ENCODE data around the gene CNTNAP2.

CNTNAP2 gene

GRCh38 chr7:147564786-147565476, 1448.3 kb downstream of the CNTNAP2 start:
- Histone ChIP-seq H3K27ac (ENCODE audit: low read depth, low read length, severe bottlenecking) (no peak overlapping the region), H3K4me1 (ENCODE audit: control insufficient read depth, insufficient read depth, low read length, poor library complexity, severe bottlenecking) (no peaks in the 10 kb centered on the region), H3K4me3 (ENCODE audit: extremely low read depth, insufficient read depth, low read length, poor library complexity, severe bottlenecking) (no peak overlapping the region), H3K9me3 (ENCODE audit: control insufficient read depth, low read length) (no peaks in the 10 kb centered on the region), H3K36me3 (ENCODE audit: control insufficient read depth, insufficient read depth, low read length) (no peaks in the 10 kb centered on the region)
- WGBS, 2 experiments (ENCODE audit: insufficient coverage in 2 of 2) = 87% methylated on average over 2 of the region's 4 CpGs; no CpG with 5 or more reads in 1 of the 2 experiments

- Histone ChIP-seq H3K9me3 (ENCODE audit: control insufficient read depth, low read length) (no peaks in the 10 kb centered on the region), H3K4me3 (ENCODE audit: extremely low read depth, insufficient read depth, low read length, poor library complexity, severe bottlenecking) (no peak overlapping the region), H3K27ac (ENCODE audit: low read depth, low read length, severe bottlenecking) (no peak overlapping the region), H3K4me1 (ENCODE audit: control insufficient read depth, insufficient read depth, low read length, poor library complexity, severe bottlenecking) (no peaks in the 10 kb centered on the region), H3K36me3 (ENCODE audit: control insufficient read depth, insufficient read depth, low read length) (no peaks in the 10 kb centered on the region)
- WGBS, 2 experiments (ENCODE audit: insufficient coverage in 2 of 2) = 92 to 100% methylated on average over 1 to 3 of the region's 3 CpGs
Observed at GRCh38 chr7:147567043-147567442, 1450.4 kb downstream of the CNTNAP2 start.

- Histone ChIP-seq H3K27ac (ENCODE audit: low read depth, low read length, severe bottlenecking) (no peak overlapping the region), H3K36me3 (ENCODE audit: control insufficient read depth, insufficient read depth, low read length) (no peaks in the 10 kb centered on the region), H3K4me1 (ENCODE audit: control insufficient read depth, insufficient read depth, low read length, poor library complexity, severe bottlenecking) (no peaks in the 10 kb centered on the region), H3K9me3 (ENCODE audit: control insufficient read depth, low read length) (no peaks in the 10 kb centered on the region), H3K4me3 (ENCODE audit: extremely low read depth, insufficient read depth, low read length, poor library complexity, severe bottlenecking) (no peak overlapping the region)
- no CpG with 5 or more reads among the region's 6 CpGs for WGBS, 2 experiments (ENCODE audit: insufficient coverage in 2 of 2)
Observed at GRCh38 chr7:147569116-147569913, 1452.7 kb downstream of the CNTNAP2 start.

- Histone ChIP-seq H3K27ac (ENCODE audit: low read depth, low read length, severe bottlenecking) (no peak overlapping the region), H3K9me3 (ENCODE audit: control insufficient read depth, low read length) (no peaks in the 10 kb centered on the region), H3K36me3 (ENCODE audit: control insufficient read depth, insufficient read depth, low read length) (no peaks in the 10 kb centered on the region), H3K4me3 (ENCODE audit: extremely low read depth, insufficient read depth, low read length, poor library complexity, severe bottlenecking) (no peak overlapping the region), H3K4me1 (ENCODE audit: control insufficient read depth, insufficient read depth, low read length, poor library complexity, severe bottlenecking) (no peaks in the 10 kb centered on the region)
- WGBS, 2 experiments (ENCODE audit: insufficient coverage in 2 of 2) = no CpG with 5 or more reads among the region's 1 CpG
Observed at GRCh38 chr7:147570390-147570789, 1453.8 kb downstream of the CNTNAP2 start.

DNA sequence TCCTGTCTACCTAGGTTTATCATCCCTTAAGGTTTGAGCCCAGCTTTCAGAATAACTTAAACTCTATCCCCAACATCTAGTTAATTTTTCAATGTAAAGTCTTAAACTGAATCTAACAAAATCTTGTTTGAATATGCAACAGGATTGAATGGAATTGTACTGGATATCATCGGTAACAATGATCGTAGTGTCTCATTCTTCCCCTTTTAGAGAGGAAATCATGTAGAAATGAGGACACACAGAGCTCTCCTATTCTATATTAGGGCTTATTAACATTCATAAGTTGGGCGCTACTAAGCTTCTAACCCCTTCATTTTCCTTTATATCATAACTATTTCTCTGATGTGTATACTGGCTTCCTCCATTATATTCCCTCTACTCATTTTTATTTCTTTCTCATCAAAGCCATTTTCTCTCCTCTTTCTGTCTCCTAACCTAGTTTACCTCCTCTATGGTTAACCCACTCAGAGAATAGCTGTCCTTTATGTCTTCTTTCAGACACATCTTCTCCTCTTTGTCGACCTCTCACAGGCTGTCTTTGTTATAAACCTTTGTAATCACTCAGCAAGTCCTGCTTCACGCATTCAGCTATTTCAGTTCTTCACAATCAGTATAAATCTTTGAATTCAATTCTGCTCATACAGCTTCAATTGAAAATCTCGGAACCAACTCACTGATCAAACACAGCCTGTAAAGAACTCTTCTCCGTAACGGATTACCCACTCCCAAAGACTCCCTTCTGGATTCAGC, 1455.0 kb downstream of the CNTNAP2 start:
- no peak overlapping the region for H3K27ac ChIP-seq (ENCODE audit: low read depth, low read length, severe bottlenecking)

DNA sequence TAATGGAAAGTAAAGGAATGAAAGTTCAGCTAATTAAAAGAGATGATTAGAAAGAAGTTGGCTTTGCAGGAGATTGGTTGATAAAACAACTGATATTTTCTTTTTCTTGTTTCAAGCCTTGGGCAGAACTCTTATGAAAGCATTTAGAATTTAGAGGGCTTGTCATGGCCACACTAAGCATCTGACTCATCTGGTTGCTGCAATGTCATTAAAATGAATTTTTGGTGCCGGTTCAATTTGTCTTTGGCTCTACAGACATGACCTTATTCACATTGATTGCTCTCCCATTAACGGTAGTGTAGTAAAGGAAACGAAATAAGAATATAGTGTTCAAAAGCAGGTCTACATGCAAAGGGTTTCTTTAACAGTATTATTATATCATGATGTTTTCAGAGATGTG, 1461.6 kb downstream of the CNTNAP2 start:
- WGBS, 2 experiments (ENCODE audit: insufficient coverage in 2 of 2) = no CpG with 5 or more reads among the region's 3 CpGs

More for the DNA sequence above, 1455.0 kb downstream of the CNTNAP2 start:
- no peaks in the 10 kb centered on the region for H3K4me1 ChIP-seq (ENCODE audit: control insufficient read depth, insufficient read depth, low read length, poor library complexity, severe bottlenecking)
- no peaks in the 10 kb centered on the region for H3K36me3 ChIP-seq (ENCODE audit: control insufficient read depth, insufficient read depth, low read length)
- H3K4me3 ChIP-seq (ENCODE audit: extremely low read depth, insufficient read depth, low read length, poor library complexity, severe bottlenecking) = no peak overlapping the region
- H3K9me3 ChIP-seq (ENCODE audit: control insufficient read depth, low read length) = no peaks in the 10 kb centered on the region
- 87 to 91% methylated on average over 5 to 6 of the region's 8 CpGs for WGBS, 2 experiments (ENCODE audit: insufficient coverage in 2 of 2)

DNA sequence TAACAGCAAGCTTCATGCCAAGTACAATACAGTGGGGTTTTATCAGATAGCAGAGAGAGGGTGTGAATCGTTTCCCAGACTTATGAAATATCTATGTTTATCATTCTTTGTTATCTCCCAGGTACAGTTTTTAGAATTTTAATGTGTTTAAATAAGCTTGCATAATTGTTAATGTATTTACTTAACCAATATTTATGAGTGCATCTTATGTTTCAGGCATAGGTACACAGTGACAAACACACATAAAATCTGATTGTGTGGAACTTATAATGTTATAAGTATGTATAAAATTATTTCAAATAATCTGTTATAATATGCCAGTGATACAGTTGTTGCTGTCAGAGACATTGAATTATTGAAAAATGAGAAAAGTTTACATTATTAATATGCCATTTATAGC, 1462.5 kb downstream of the CNTNAP2 start:
- no peaks in the 10 kb centered on the region for H3K36me3 ChIP-seq (ENCODE audit: control insufficient read depth, insufficient read depth, low read length)
- H3K4me3 ChIP-seq (ENCODE audit: extremely low read depth, insufficient read depth, low read length, poor library complexity, severe bottlenecking) = no peak overlapping the region
- no peaks in the 10 kb centered on the region for H3K9me3 ChIP-seq (ENCODE audit: control insufficient read depth, low read length)
- H3K4me1 ChIP-seq (ENCODE audit: control insufficient read depth, insufficient read depth, low read length, poor library complexity, severe bottlenecking) = no peaks in the 10 kb centered on the region
- no peak overlapping the region for H3K27ac ChIP-seq (ENCODE audit: low read depth, low read length, severe bottlenecking)
- WGBS, 2 experiments (ENCODE audit: insufficient coverage in 2 of 2) = no CpG with 5 or more reads among the region's 1 CpG

More for the DNA sequence above, 1461.6 kb downstream of the CNTNAP2 start:
- H3K27ac ChIP-seq (ENCODE audit: low read depth, low read length, severe bottlenecking) = no peak overlapping the region
- no peaks in the 10 kb centered on the region for H3K4me1 ChIP-seq (ENCODE audit: control insufficient read depth, insufficient read depth, low read length, poor library complexity, severe bottlenecking)
- no peaks in the 10 kb centered on the region for H3K9me3 ChIP-seq (ENCODE audit: control insufficient read depth, low read length)
- no peaks in the 10 kb centered on the region for H3K36me3 ChIP-seq (ENCODE audit: control insufficient read depth, insufficient read depth, low read length)
- no peak overlapping the region for H3K4me3 ChIP-seq (ENCODE audit: extremely low read depth, insufficient read depth, low read length, poor library complexity, severe bottlenecking)

DNA sequence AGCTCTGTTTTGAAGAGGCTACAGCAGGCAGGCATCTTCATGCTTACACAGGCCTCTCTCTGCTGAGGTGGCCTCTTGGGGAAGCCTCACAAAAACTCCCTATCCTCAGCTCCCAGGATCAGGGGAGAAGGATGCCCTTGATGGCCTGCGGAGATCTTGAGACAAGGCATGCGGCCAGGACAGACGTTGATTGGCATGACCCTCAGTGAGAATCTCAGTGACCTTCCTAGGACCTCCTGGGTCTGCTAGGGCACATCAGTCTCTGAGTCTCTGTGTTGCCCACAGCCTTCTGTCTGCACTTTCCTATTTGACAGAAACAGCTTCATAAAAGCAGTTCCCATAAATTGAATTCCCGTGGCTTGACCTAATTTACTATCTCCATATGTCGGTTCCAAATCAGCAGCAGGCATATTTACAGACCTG, 1468.2 kb downstream of the CNTNAP2 start:
- Histone ChIP-seq H3K36me3 (ENCODE audit: control insufficient read depth, insufficient read depth, low read length) (no peaks in the 10 kb centered on the region), H3K4me3 (ENCODE audit: extremely low read depth, insufficient read depth, low read length, poor library complexity, severe bottlenecking) (no peak overlapping the region), H3K4me1 (ENCODE audit: control insufficient read depth, insufficient read depth, low read length, poor library complexity, severe bottlenecking) (no peaks in the 10 kb centered on the region), H3K9me3 (ENCODE audit: control insufficient read depth, low read length) (no peaks in the 10 kb centered on the region), H3K27ac (ENCODE audit: low read depth, low read length, severe bottlenecking) (no peak overlapping the region)
- 21 to 50% methylated on average over 2 to 4 of the region's 5 CpGs for WGBS, 2 experiments (ENCODE audit: insufficient coverage in 2 of 2)

- WGBS, 2 experiments (ENCODE audit: insufficient coverage in 2 of 2) = 0% methylated on average over 1 of the region's 1 CpG
- Histone ChIP-seq H3K27ac (ENCODE audit: low read depth, low read length, severe bottlenecking) (no peak overlapping the region), H3K9me3 (ENCODE audit: control insufficient read depth, low read length) (no peaks in the 10 kb centered on the region), H3K4me1 (ENCODE audit: control insufficient read depth, insufficient read depth, low read length, poor library complexity, severe bottlenecking) (no peaks in the 10 kb centered on the region), H3K36me3 (ENCODE audit: control insufficient read depth, insufficient read depth, low read length) (no peaks in the 10 kb centered on the region), H3K4me3 (ENCODE audit: extremely low read depth, insufficient read depth, low read length, poor library complexity, severe bottlenecking) (no peak overlapping the region)
Observed at GRCh38 chr7:147586110-147586509, 1469.5 kb downstream of the CNTNAP2 start.

GRCh38 chr7:147586526-147586925, 1469.9 kb downstream of the CNTNAP2 start:
- H3K9me3 ChIP-seq (ENCODE audit: control insufficient read depth, low read length) = no peaks in the 10 kb centered on the region
- H3K36me3 ChIP-seq (ENCODE audit: control insufficient read depth, insufficient read depth, low read length) = no peaks in the 10 kb centered on the region
- WGBS, 2 experiments (ENCODE audit: insufficient coverage in 2 of 2) = 43% methylated on average over 1 of the region's 1 CpG; no CpG with 5 or more reads in 1 of the 2 experiments
- no peak overlapping the region for H3K4me3 ChIP-seq (ENCODE audit: extremely low read depth, insufficient read depth, low read length, poor library complexity, severe bottlenecking)
- no peak overlapping the region for H3K27ac ChIP-seq (ENCODE audit: low read depth, low read length, severe bottlenecking)
- no peaks in the 10 kb centered on the region for H3K4me1 ChIP-seq (ENCODE audit: control insufficient read depth, insufficient read depth, low read length, poor library complexity, severe bottlenecking)
